SK-MEL-5 (cell line): ENCODE data around the gene SNCG. TPM values are rescaled to one million over a fixed set of nuclear protein-coding genes. Genes with fewer than 3 reads are reported as not detected.
A peak's percentile ranks its signal among the peaks of the same experiment; 100 is the strongest.
"Not testable (repeated sequence)": the region's sequence is repeated elsewhere in the genome, so short reads cannot be mapped to it uniquely, and the experiment has no call there.

ENCODE experiments used
- DNase-seq: peaks from one replicate; pipeline ENCODE4 v3.0.0-alpha.2; 2016; ENCODE audit warnings: low read depth, low spot score
- in situ Hi-C: cut with HindIII; loops from 2 replicates; pipeline ENCODE4 v1.10.0; 2016; ENCODE audit warnings: low sequenced_read_pairs, high pct_unique_total_duplicates, low pct_unique_long_range_greater_than_20kb
- total RNA-seq: library from RNA; depleted of rRNA; stranded (reverse); fragments of >200 nt; shearing (Covaris generic); gene quantifications from 2 replicates; pipeline ENCODE4 v1.2.3, GENCODE V29; 2014

The SNCG gene
- total RNA-seq, 1 experiment from 2014 or later, result not detected

DNA sequence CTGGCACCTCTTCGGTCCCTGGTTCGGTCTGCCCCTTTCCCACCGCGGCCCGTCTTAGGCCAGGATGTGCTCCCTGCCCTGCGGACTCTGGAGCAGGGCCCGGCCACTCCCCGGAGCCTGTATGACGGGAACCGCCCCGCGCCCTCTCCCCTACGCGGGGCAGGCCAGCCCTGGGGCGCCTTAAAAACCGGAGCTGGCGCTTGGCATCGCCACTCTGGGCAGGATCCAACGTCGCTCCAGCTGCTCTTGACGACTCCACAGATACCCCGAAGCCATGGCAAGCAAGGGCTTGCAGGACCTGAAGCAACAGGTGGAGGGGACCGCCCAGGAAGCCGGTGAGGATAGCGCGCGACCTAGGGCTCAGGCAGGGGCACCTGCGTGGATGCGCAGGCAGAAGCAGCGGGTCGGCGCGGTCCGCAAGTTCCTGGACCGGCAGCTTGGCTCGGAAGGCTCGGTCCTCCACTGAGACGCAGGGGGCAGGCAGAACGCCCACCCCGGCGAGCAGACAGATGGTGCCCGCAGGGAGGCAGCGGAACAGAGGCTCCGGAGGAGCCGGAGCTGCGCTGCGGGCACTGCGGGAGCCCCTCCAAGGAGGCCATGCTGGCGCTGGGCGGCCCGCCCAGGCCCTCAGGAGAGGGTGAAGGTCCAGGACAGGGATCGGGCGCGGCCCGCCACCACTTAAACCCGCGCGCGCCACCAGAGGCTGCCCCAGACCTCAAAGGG is 10.0 kb downstream of the SNCG start, which contains the start of gene ADIRF:
Gene ADIRF (plus strand): TSS at position 212 of the 723 bp plus-strand sequence. CDS start 63 bp downstream, at position 275.
- in situ Hi-C loops, result no loop called here
- no peak for DNase-seq

DNA sequence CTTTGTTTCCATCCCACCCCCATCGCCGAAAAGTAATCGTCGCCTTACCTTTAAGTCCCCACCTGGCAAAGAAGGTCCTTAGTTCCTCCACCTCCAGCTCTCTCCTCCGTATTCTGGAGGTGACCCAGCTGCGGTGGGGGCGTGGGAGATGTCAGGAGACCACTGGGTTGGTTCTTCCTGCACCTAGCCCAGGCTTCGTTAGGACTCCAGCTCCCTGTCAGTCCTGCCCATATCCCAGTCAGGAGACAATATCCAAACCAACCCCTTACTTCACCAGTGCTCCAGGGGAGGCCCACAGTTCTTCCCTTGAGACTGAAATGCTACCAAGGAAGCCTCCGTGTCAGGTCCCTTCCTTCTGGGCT is 10.6 kb downstream of the SNCG start:
- in situ Hi-C loops, result no loop called here
- no peak for DNase-seq

DNA sequence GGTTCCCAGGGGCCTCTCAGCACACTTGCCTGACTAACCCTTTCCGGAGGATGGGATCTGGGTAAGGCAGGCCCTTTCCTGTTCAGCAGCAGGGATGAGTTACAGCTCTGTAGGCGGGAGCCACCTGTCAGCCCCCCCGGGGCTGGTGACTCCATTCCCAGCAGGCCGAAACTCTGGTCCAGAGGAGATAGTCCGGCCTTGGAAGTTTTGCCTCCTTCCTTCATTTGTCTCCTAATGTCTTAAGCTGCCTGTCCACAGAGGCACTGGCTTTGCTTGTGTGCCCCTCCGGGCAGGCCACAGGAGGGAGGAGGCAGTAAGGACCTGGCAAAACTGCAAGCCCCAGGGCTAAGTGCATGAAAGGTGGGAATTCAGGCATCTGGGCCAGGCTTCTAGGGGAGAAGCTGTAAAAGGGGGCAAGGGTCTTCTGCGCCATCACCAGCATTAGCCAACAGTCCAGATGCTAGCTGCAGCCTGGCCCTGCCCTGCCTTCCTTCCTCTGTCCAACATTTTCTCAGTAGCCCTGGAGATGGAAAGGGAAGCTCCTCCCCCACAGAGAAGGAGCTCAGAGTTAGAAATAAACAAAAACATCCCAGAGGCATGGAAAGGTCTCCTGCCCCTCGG is 11.1 kb downstream of the SNCG start:
- no peak for DNase-seq
- in situ Hi-C loops, result no loop called here

DNA sequence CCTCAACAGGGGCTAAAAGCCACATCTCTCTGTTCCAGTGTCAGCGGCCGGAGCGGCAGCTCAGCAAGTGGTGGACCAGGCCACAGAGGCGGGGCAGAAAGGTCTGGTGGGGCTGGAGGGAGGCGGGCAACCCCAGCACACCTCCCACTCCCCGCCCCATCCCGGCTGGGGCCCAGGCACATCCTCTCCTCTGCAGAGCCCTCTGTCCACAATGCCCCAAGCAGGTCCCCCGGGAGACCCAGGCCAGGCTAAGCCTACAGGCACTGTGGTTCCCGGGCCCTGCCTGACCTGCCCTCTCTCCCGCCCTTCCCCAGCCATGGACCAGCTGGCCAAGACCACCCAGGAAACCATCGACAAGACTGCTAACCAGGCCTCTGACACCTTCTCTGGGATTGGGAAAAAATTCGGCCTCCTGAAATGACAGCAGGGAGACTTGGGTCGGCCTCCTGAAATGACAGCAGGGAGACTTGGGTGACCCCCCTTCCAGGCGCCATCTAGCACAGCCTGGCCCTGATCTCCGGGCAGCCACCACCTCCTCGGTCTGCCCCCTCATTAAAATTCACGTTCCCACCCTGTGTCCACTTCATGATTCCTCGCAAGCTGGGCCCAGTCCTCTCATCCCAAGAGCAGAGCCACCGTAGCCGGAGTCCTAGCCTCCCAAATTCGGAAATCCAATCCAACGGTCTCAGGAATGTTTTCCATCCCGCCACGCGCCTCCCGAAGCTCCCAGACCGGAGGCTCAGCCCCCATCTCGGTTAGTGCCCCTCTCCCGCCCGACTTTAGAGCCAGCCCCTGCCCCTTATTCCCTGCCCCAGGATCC is 12.0 kb downstream of the SNCG start:
- no peak for DNase-seq
- in situ Hi-C loops, result no loop called here

DNA sequence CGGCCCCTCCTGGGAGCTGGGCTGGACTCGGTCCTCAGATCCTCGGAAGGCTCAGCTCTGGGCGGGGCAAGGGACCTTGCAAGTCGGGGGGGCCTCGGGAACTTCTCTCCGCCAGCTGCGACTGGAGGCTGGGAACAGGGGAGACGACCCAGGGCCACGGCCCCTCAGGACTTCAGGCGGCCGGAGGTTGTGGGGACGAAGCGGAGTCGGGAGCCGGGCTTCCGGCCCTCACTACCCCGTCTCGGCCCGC is 12.5 kb downstream of the SNCG start:
- DNase-seq, result no peak
- in situ Hi-C loops, result no loop called here

DNA sequence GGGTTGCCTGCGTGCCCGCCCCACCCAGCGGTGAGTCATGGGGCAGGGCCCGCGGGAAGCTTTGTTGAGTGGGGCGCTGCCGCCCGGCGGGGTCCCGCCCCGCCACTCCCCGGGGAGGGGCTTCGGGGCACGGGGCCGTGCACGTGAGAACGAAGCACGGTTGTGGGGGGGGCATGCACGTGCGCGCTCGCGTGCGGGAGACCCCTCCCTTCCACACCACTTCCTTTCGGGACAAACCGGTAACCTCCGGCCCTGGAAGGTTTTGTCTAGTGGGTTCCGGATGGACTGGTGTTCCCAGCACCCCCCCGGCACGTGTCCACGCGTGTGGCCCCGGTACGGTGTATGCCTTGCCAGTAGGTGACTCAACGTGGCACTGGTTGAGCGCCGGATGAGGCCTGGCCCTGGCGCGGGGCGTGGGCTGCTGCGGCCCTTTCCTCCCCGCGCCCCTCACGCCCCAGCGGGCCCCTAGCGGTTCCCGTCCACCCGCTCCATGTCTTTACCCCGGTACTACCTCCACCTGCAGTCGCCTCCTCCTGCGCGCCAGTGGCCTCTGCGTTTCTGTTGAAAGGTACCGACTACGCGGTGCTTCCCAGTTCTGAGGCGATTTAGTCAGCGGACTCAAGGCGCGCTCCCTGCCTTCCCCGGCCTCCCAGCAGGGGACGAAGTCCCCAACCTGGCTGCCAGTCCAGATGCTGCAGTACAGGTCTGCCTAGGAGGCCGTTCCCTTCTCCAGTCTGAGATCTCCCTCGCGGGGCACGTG is 13.0 kb downstream of the SNCG start:
- no peak for DNase-seq
- in situ Hi-C loops, result no loop called here

DNA sequence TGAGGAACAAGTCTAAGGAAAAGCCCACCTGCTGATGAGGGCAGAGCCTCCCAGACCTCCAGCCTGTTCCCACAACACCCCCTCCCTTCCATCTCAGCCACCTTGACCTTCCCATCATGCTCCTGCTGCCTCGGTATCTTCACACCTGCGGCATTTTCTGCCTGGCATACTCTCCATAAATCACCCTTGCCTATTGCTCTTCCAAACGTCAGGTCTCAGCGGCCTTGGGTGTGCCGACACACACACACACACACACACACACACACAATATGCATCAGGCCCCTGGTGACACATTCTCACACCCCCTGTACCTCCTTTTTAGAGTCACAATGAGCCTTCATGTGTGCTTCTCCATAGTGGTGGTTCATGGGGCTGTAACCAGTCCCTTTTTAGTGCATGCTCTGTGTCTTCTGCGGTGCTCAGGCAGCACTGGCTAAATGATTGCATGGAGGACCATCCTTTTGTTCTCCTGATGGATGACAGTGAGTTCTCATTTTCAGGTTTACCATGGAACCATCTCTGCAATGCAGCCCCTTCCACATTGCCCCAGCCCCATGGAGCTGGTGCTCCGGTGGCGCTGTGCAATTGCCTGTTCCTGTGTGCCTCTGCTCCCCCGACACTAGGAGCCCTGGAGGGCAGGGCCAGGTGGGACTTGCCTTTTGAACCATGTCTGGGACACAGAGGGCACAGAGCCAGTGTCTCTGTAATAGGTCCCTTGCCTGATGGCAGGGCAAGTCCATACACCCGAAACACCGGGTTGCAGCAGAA is 14.4 kb downstream of the SNCG start:
- in situ Hi-C loops, result no loop called here
- no peak for DNase-seq

DNA sequence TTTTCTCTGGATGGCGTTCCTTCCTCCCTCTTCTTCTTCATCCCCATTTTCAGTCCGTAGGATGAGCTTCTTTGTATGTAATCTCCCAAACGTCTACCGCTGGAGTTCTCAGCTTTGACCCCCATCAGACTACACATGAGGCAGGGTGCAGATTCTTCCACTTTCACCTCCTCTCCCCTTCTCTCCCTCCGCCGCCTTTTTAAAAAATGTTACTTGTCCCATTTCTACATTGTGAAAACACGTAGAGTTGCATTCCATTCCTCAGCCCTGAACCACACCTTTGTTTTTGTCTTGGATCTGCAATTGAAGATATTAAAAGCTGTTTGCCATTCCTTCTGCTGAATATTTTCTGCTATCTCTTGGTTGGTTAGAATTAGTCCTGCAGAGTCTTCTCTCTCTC is 16.1 kb downstream of the SNCG start:
- in situ Hi-C loops, result no loop called here
- no peak for DNase-seq

DNA sequence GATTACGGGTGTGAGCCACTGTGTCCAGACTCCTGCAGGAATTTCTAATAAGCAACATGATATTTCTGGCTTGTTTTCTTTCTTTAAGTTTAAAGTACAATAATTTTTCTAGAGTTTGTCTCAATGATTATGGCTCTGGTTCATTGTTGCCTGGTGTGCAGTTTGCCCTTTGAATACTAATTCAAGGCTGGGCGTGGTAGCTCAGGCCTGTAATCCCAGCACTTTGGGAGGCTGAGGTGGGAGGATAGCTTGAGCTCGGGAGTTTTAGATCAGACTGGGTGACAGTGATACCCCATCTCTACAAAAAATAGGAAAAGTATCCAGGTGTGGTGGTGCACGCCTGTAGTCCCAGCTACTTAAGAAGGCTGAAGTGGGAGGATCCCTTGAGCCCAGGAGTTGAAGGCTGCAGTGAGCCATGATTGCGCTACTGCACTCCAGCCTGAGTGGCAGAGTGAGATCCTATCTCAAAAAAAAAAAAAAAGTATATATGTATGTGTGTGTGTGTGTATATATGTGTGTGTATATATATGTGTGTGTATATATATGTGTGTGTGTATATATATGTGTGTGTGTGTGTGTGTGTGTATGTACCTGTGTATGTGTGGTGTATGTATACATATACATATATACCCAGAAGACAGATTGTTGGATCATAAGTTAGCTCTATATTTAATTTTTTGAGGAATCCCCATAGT is 18.1 kb downstream of the SNCG start:
- in situ Hi-C loops, result no loop called here
- DNase-seq, result no peak

DNA sequence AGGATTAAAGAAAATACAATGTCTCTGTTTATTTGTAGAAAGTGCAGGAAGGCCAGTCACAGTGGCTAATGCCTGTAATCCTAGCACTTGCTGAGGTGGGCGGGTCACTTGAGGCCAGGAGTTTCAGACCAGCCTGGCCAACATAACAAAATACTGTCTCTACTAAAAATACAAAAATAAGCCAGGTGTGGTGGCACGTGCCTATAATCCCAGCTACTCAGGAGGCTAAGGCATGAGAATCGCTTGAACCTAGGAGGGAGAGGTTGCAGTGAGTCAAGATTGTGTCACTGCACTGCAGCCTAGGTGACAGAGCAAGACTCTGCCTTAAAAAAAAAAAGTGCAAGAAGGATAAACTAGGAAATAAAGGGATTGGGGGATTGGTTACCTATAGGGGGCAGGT is 20.1 kb downstream of the SNCG start:
- not testable (repeated sequence) for DNase-seq

DNA sequence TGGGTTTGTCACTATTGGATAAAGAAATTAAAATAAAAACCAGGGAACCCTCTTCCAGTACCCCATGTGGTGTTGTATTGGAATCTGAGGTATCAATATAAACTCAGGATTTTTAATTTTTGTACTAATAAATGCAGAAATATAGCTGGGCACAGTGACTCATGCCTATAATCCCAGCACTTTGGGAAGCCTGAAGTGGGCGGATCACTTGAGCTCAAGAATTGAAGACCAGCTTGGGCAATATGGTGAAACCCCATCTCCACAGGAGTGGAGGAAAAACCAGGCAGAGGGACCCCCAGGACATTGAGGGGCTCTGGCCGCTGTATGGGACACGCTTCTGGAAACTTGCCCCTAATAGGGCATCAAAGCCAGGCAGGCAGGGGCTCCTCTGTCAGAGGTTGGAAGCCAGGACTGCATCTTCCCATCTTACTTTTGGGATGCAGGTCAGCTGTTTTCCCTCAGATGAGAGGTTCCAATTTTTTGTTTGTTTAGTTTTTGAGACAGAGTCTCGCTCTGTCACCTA is 21.0 kb downstream of the SNCG start:
- in situ Hi-C loops, result no loop called here
- DNase-seq, result no peak

More for the DNA sequence above, 20.1 kb downstream of the SNCG start:
- in situ Hi-C loops, result not testable (repeated sequence)

DNA sequence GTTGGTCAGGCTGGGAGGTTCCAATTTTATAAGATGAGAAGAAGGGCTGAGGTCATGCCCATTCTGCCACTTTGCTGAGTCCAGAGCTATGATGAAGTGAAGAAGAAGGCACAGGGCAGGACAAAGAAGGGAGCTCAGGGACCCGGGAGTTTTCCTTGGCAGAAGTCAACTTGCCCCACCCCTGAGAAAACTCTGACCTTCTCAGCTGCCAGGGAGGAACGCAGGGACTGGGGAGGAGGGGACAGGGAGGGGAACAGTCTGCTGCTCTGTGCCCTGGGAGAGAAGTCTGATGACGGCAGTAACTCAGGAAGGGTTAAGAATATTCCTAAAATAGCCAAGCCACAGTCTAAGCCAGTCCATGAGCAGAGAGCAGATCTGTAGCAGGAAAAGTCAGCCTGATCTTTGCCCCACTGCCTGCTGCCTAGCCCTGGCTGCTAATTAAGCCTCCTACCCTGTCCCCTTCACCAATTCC is 21.6 kb downstream of the SNCG start:
- in situ Hi-C loops, result no loop called here
- DNase-seq, result peak; percentile 58

DNA sequence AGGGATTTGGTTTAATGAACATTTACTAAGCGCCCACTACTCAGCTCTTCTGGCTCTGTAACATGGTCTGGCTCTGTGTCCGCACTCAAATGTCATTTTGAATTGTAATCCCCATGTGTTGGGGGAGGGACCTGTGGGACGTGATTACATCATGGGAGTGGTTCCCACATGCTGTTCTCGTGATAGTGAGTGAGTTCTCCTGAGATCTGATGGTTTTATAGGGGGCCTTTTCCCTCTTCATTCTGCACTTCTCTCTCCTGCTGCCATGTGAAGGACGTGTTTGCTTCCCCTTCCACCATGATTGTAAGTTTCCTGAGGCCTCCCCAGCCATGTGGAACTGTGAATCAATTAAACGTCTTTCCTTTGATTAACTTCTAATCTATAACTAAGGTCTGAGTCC is 22.6 kb downstream of the SNCG start:
- DNase-seq, result peak; percentile 49
- in situ Hi-C loops, result not testable (repeated sequence)

DNA sequence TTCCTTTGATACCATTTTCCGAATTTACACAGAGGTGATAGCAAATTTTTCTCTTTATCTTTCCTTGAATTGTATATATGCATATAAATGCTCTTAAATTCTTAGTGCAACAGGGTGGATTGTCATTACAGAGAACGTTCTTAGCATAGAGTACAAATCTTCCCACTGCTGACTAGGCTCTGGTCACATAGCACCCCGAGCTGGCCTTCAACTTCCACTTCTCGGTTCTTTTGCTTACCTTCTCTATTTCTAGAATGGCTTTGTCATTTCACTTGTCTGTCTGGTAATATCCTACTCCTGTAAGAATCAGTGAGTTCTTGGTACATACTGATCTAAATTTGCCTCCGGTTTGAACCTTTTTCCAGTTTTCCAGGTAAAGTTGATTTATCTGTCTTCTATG is 23.3 kb downstream of the SNCG start:
- no peak for DNase-seq
- in situ Hi-C loops, result no loop called here

DNA sequence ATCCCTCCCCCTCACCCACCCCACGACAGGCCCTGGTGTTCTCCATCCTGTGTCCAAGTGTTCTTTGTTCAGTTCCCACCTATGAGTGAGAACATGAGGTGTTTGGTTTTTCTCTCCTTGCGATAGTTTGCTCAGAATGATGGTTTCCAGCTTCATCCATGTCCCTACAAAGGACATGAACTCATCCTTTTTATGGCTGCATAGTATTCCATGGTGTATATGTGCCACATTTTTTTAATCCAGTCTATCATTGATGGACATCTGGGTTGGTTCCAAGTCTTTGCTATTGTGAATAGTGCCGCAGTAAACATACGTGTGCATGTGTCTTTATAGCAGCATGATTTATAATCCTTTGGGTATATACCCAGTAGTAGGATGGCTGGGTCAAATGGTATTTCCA is 26.1 kb downstream of the SNCG start:
- in situ Hi-C loops, DNase-seq: not testable (repeated sequence)

DNA sequence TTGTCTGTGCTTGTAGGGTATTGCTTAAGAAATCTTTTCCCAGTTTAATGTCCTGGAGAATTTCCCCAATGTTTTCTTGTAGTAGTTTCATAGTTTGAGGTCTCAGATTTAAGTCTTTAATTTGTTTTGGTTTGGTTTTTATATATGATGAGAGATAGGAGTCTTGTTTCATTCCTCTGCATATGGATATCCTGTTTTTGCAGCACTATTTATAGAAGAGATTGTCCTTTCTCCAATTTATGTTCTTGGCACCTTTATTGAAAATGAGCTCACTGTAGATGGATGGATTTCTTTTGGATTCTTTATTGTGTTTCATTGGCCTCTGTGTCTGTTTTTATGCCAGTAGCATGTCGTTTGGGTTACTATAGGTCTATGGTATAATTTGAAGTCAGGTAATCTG is 30.1 kb downstream of the SNCG start:
- in situ Hi-C loops, result no loop called here
- DNase-seq, result no peak

DNA sequence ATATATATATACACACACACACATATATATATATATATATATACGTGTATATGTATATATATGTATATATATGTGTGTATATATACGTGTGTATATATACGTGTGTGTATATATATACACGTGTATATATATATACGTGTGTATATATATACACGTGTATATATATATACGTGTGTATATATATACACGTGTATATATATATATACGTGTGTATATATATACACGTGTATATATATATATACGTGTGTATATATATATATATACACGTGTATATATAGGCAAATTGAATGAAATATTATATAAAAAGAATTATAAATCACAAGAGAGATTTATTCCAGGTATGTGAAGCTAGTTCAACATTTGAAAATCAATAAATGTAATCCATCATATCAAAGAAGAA is 33.0 kb downstream of the SNCG start:
- in situ Hi-C loops, DNase-seq: not testable (repeated sequence)
